Measurements from ENCODE around the gene ACTL6B.

ACTL6B gene

DNA sequence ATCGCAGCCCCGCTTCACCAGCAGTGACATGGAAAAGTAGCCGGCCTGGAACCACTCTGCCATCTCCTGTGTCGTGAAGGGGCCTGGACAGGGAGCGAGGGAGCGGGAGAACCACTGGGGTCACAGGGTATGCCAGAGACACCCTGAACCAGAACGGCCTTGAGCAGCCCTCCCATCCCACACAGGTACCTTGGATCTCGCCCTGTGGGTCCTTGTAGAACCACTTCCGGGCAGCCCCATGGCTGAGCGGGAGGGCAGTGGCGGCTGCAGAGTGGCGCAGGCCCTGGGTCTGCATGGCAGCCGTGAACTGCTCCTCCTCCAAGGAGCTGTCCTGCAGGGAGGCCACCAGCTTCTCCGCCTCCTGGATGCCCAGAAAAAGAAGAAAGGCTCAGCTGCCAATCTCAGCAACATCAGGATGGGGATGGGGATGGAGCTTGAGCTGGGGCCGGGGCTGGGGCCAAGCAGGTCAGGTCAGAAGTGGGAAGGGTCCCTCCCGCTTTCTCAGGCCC, 28.3 kb upstream of the ACTL6B start:
- H3K27ac ChIP-seq, result no peak overlapping the region
- DNase-seq (ENCODE audit: low read depth, low spot score), result no peak

GRCh38 chr7:100683659-100684533, 27.6 kb upstream of the ACTL6B start:
- no peak overlapping the region for H3K27ac ChIP-seq
- no peak for DNase-seq (ENCODE audit: low read depth, low spot score)

- H3K27ac ChIP-seq, result no peak overlapping the region
- no peak for DNase-seq (ENCODE audit: low read depth, low spot score)
These were observed 26.9 kb upstream of the ACTL6B start for GRCh38 chr7:100682991-100683658.

DNA sequence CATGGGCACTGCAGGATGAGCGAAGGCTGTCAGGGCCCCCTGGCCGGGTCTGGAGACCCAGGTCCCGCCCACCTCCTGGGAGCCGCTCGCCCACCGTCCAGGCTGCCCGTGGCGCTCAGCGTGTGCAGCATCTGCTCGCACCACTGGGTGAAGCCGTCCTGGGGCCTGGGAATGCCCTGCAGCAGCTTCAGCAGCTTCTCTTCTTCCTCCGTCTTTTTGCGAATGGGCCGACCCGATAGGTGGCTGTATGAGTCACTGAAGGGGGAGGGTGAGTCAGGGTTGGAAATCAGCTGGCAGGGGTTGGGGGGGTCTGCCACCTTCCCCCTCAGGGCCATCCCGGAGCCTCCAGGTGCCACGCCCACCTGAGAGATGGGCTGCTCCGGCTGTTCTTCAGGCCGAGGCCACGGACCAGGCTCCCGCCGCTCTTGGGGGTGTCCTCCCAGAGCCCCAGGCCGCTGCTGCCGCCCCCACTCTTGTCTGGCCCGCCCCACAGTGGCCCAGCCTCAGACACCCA, 26.0 kb upstream of the ACTL6B start:
- DNase-seq (ENCODE audit: low read depth, low spot score), result no peak
- H3K27ac ChIP-seq, result no peak overlapping the region

GRCh38 chr7:100681491-100682227, 25.4 kb upstream of the ACTL6B start:
- H3K27ac ChIP-seq, result no peak overlapping the region
- DNase-seq (ENCODE audit: low read depth, low spot score), result no peak

GRCh38 chr7:100680576-100681271, 24.5 kb upstream of the ACTL6B start:
- H3K27ac ChIP-seq, result no peak overlapping the region
- no peak for DNase-seq (ENCODE audit: low read depth, low spot score)

DNA sequence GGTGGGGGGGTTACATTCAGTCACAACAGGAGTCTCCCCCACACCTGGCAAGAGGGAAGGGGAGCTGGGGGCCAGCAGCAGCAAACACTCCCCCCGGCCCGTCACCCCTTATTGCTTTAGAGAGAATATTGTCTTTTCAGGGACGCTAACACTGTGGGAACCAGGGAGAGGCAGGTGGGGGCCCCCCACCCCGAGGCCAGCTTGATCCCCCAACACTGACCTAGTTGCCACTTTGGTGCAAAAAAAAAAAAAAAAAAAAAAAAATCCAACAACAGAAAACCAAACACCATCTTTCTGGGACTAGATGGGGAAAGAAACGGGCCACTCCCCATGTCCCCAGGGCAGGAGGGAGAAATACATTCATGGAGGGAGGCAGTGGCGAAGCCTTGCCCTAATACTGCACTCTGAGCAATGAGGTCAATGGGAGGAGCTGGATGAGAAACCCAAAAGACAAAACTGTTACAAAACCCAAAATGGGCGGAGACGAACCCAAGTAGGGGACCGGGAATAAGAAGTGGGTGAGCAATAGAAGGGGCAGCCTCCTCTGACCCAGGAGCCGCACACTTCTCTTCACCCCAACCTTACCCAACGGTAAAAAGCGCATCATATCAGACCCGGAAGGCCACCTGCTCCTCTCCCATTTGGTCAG, 23.8 kb upstream of the ACTL6B start:
- no peak for DNase-seq (ENCODE audit: low read depth, low spot score)
- peak overlapping the region; percentile 3 for H3K27ac ChIP-seq

DNA sequence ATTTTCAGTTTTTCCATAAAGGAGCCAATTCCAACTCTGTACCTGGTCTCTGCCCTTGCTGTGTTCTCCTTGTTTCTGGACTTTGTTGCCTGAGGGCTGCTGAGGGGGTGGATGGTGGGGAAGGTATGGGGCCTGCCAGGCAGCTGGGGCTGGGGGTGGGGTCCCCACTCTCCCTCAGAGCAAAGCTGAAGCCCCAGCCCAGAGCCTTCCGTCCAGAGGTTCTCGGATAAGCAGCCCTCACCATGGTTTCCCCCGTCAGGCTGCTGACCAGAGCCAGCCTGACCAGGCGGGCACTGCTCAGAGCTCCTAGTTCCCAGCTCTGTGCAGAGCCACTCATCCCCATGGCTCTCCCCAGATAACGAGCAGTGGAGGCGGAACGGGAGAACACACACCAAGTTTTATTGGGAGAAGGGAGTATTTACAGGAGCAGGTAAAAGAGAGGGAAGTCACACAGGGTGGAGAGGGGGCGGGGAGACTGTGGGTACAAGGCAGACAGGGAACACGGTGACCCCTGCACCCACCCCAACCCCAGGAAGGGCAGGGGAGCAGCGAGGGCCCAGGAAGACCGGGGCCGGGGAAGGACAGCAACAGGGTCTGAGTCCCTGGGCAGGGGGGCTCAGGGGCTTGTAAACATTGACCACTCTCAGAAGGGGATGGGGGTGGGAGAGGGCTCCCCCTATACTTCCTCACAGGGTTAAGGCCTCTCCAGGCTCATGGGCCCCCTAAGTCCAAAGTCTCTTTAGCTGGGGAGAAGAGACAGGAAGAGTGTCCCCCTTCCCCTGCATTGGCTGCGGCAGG, 23.1 kb upstream of the ACTL6B start:
- DNase-seq (ENCODE audit: low read depth, low spot score), result no peak
- peak overlapping the region; percentile 3 for H3K27ac ChIP-seq

DNA sequence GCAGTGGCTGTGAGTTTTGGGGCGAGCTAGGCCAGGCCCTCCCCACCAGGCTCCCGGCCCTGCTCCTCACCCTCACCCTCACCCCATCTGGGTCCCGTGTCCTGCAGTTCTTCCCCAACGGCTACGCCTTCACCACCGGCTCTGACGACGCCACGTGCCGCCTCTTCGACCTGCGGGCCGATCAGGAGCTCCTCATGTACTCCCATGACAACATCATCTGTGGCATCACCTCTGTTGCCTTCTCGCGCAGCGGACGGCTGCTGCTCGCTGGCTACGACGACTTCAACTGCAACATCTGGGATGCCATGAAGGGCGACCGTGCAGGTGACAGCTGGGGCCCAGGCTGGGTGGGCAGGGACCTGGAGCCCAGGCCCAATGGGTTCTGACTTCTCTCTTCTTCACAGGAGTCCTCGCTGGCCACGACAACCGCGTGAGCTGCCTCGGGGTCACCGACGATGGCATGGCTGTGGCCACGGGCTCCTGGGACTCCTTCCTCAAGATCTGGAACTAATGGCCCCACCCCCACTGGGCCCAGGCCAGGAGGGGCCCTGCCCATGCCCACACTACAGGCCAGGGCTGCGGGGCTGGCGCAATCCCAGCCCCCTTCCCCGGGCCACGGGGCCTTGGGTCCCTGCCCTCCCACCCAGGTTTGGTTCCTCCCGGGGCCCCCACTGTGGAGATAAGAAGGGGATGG, 22.2 kb upstream of the ACTL6B start:
- DNase-seq (ENCODE audit: low read depth, low spot score), result no peak
- H3K27ac ChIP-seq, result no peak overlapping the region

- no peak overlapping the region for H3K27ac ChIP-seq
- DNase-seq (ENCODE audit: low read depth, low spot score), result no peak
These were observed 21.3 kb upstream of the ACTL6B start for GRCh38 chr7:100677308-100678267.

DNA sequence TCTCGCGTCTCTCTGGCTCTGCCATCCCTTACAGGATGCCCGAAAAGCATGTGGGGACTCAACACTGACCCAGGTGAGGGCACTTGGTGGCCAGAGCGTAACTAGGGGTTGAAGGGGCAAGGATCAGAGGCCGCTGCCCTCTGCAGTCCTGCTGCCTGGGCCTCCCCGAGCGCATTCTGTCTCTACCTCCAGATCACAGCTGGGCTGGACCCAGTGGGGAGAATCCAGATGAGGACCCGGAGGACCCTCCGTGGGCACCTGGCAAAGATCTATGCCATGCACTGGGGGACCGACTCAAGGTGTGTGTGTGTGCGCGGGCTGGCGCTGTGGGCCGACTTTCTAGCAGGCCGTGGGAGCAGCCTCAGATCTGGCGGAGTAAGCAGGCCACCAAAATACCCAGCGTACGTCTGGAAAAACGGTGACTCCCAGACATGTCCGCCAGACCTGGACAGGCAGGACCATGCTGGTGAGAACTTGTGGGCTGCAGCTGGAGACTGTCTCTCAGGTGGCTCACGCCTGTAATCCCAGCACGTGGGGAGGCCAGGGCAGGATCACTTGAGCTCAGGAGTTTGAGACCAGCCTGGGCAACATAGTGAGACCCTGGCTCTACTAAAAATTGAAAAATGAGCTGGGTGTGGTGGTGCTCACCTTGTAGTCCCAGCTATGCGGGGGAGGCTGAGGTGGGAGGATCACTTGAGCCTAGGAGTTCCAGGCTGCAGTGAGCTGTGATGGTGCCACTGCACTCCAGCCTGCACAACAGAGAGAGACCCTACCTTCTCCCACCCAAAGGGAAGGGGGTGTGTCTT, 20.5 kb upstream of the ACTL6B start:
- peak overlapping the region; percentile 87 for H3K27ac ChIP-seq

DNA sequence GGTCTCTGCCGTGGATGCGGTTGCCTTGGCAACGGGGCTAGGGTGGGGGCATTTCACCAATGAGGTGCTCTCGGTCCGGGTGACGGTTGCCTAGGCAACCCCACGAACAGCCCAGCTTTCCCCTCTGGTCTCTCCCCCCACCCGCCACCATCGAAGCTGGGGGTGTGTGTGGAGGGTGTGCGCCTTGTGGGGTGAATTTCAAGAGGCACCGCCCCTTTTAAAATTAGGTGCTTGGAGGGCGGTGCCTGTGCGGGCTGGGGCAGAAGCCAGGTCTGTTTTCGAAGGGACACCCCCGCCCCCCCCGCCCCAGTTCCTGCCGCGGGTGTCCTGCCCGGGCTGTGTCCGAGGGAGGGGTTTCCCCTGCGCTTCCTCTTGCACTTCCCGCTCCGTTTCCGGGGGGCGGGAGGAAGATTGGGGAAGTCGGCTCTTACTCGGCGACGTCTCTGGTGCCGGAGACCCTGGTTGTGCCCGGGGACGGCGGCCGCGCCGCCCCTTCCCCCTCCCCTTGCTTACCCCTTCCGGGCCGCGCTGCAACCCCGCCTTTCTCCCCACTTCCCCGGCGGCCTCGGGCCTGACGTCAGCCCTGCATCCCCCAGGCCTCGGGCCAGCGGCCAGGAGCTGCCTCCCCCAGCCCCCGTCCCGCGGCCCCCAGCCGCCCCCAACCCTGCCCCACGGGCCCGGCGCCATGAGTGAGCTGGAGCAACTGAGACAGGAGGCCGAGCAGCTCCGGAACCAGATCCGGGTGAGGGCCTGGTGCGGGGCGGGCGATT, 19.5 kb upstream of the ACTL6B start:
- H3K27ac ChIP-seq, result peak overlapping the region; percentile 87
- DNase-seq (ENCODE audit: low read depth, low spot score), result no peak

More for the DNA sequence above, 20.5 kb upstream of the ACTL6B start:
- DNase-seq (ENCODE audit: low read depth, low spot score), result no peak

GRCh38 chr7:100675105-100675451, 18.8 kb upstream of the ACTL6B start:
- no peak for DNase-seq (ENCODE audit: low read depth, low spot score)
- H3K27ac ChIP-seq, result peak overlapping the region; percentile 87

DNA sequence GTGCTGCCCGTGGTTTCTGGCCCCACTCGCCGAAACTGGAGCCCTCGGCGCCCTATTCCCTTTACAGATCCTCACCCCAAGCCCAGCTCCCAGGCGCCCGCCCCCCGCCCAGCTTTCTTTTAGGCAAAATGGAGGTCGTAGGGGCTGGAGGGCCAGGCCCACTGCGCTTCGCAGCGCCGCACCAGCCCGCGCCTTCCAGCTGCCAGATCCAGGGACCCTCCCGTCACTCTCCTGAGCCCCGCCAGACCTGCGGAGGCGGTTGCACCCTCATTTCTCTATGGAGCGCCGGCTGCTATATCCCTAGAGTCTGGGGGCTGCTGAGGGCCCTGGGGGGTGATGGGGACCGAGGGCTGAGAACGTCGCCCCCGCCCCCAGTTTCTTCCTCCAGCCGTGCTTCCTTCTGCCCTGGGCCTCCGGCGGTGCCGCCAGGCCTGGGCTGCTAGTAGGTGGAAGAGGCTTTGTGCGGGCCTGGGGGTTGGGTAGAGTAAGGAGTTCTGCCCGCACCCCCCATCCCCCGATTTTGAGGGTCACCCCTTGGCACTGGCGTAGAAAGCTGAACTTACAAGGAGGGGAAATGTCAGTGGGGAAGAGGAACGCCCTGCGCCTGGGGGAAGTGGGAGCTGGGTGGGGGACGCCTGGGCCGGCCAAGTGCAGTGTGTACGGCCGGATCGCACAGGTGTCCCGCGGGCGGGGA, 18.3 kb upstream of the ACTL6B start:
- peak overlapping the region; percentile 87 for H3K27ac ChIP-seq
- DNase-seq (ENCODE audit: low read depth, low spot score), result no peak

DNA sequence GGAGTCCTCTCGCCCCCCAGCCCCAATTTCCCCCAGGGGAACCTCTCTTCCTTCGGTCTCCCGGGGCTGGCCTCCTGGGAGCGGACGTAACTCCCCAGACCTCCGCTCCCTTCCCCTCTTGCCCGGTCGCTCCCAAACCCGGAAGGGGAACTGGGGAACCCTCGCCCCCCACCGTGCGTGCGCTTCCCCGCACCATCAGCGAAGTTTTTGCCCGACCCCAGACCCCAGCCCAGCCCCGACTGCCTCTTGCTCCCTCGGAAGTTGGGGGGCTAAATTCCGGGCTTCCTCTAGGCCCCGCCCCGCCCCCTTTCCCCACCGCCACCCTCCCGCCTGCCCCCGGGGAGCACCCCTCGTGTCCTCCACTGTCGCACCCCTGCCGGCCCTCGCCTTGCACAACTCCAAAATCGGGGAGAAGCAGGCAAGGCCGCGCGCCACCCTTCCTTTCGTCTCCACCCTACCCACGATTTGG, 17.7 kb upstream of the ACTL6B start:
- DNase-seq (ENCODE audit: low read depth, low spot score), result no peak
- H3K27ac ChIP-seq, result peak overlapping the region; percentile 87

All from epithelial cell of prostate (primary cell).